Measurements from ENCODE around the gene RAB43.
"Not testable (repeated sequence)": the region's sequence is repeated elsewhere in the genome, so short reads cannot be mapped to it uniquely, and the experiment has no call there.

Gene RAB43

GRCh38 chr3:129105862-129106261 is 15.7 kb downstream of the RAB43 start:
- CTCF ChIA-PET = no interaction called here
- TF ChIP-seq NFRKB (IDR thresholded peaks at IDR 0.05) = no peak
- no peak for TF ChIP-seq FOXA1 (IDR thresholded peaks at IDR 0.05)
- no peak for TF ChIP-seq SP1 (IDR thresholded peaks at IDR 0.05)
- POLR2A ChIA-PET = interaction anchor here (1.0 kb wide), 1 partner anchor 14 kb away, joined by 3 read pairs; no protein-coding TSS in a partner anchor
- DNase-seq (ENCODE audit: extremely low spot score) = no peak

- POLR2A ChIA-PET = no interaction called here
- CTCF ChIA-PET = no interaction called here
- TF ChIP-seq FOXM1 (IDR thresholded peaks at IDR 0.05; ENCODE audit: borderline replicate concordance) (no peak), L3MBTL2 (conservative IDR thresholded peaks at IDR 0.05) (no peak), PKNOX1 (IDR thresholded peaks at IDR 0.05) (no peak), ARNT (IDR thresholded peaks at IDR 0.05) (no peak), ZNF384 (IDR thresholded peaks at IDR 0.05) (no peak), SUZ12 (IDR thresholded peaks at IDR 0.05) (no peak), FOXA1 (IDR thresholded peaks at IDR 0.05) (no peak), SP1 (IDR thresholded peaks at IDR 0.05) (no peak), BHLHE40 (IDR thresholded peaks at IDR 0.05; ENCODE audit: borderline replicate concordance) (no peak), ELF4 (IDR thresholded peaks at IDR 0.05) (no peak)
- DNase-seq (ENCODE audit: extremely low spot score) = no peak
Observed at GRCh38 chr3:129104498-129105079, 17.0 kb downstream of the RAB43 start.

- no peak for DNase-seq (ENCODE audit: extremely low spot score)
- TF ChIP-seq FOXK2 (IDR thresholded peaks at IDR 0.05) (no peak), NFRKB (IDR thresholded peaks at IDR 0.05) (no peak), L3MBTL2 (conservative IDR thresholded peaks at IDR 0.05) (no peak), SUZ12 (IDR thresholded peaks at IDR 0.05) (no peak)
- ChIA-PET CTCF (no interaction called here), POLR2A (no interaction called here)
Observed at GRCh38 chr3:129104051-129104450, 17.6 kb downstream of the RAB43 start.

GRCh38 chr3:129103296-129103695 is 18.3 kb downstream of the RAB43 start:
- TF ChIP-seq SP1 (IDR thresholded peaks at IDR 0.05) (no peak), TARDBP (IDR thresholded peaks at IDR 0.05) (no peak), BHLHE40 (IDR thresholded peaks at IDR 0.05; ENCODE audit: borderline replicate concordance) (no peak), HDGF (IDR thresholded peaks at IDR 0.05; ENCODE audit: borderline replicate concordance) (no peak), LEF1 (IDR thresholded peaks at IDR 0.05; ENCODE audit: borderline replicate concordance) (no peak), FOXA1 (IDR thresholded peaks at IDR 0.05) (no peak), FOXM1 (IDR thresholded peaks at IDR 0.05; ENCODE audit: borderline replicate concordance) (no peak), FOXK2 (IDR thresholded peaks at IDR 0.05) (no peak), SUZ12 (IDR thresholded peaks at IDR 0.05) (no peak), PKNOX1 (IDR thresholded peaks at IDR 0.05) (no peak), CTBP1 (IDR thresholded peaks at IDR 0.05; ENCODE audit: borderline replicate concordance) (no peak)
- ChIA-PET POLR2A (no interaction called here), CTCF (no interaction called here)
- DNase-seq (ENCODE audit: extremely low spot score) = no peak

GRCh38 chr3:129101370-129102138 is 20.1 kb downstream of the RAB43 start:
- no peak for DNase-seq (ENCODE audit: extremely low spot score)
- ChIA-PET POLR2A (interaction anchor here (0.7 to 1.0 kb wide), 3 partner anchors 21 to 144 kb away, joined by 3 read pairs; no protein-coding TSS in a partner anchor), CTCF (no interaction called here)
- TF ChIP-seq ZNF384 (IDR thresholded peaks at IDR 0.05) = no peak

GRCh38 chr3:129100274-129100673 is 21.3 kb downstream of the RAB43 start:
- TF ChIP-seq FOXK2 (IDR thresholded peaks at IDR 0.05) = no peak
- no peak for TF ChIP-seq SUZ12 (IDR thresholded peaks at IDR 0.05)
- no peak for TF ChIP-seq LEF1 (IDR thresholded peaks at IDR 0.05; ENCODE audit: borderline replicate concordance)
- TF ChIP-seq L3MBTL2 (conservative IDR thresholded peaks at IDR 0.05) = no peak
- TF ChIP-seq ELF4 (IDR thresholded peaks at IDR 0.05) = no peak
- TF ChIP-seq FOXA1 (IDR thresholded peaks at IDR 0.05) = no peak
- no peak for TF ChIP-seq ZNF384 (IDR thresholded peaks at IDR 0.05)
- no peak for TF ChIP-seq PKNOX1 (IDR thresholded peaks at IDR 0.05)
- no peak for TF ChIP-seq SP1 (IDR thresholded peaks at IDR 0.05)
- no peak for TF ChIP-seq FOXM1 (IDR thresholded peaks at IDR 0.05; ENCODE audit: borderline replicate concordance)
- no peak for TF ChIP-seq ARNT (IDR thresholded peaks at IDR 0.05)
- TF ChIP-seq TARDBP (IDR thresholded peaks at IDR 0.05) = no peak
- TF ChIP-seq HDGF (IDR thresholded peaks at IDR 0.05; ENCODE audit: borderline replicate concordance) = no peak
- no peak for TF ChIP-seq CTBP1 (IDR thresholded peaks at IDR 0.05; ENCODE audit: borderline replicate concordance)
- TF ChIP-seq NFRKB (IDR thresholded peaks at IDR 0.05) = no peak
- TF ChIP-seq BHLHE40 (IDR thresholded peaks at IDR 0.05; ENCODE audit: borderline replicate concordance) = no peak
- ChIA-PET CTCF (no interaction called here), POLR2A (no interaction called here)
- DNase-seq (ENCODE audit: extremely low spot score) = no peak

- TF ChIP-seq NFRKB (IDR thresholded peaks at IDR 0.05) = no peak
- no peak for TF ChIP-seq ZNF384 (IDR thresholded peaks at IDR 0.05)
- TF ChIP-seq BHLHE40 (IDR thresholded peaks at IDR 0.05; ENCODE audit: borderline replicate concordance) = no peak
- TF ChIP-seq FOXM1 (IDR thresholded peaks at IDR 0.05; ENCODE audit: borderline replicate concordance) = no peak
- TF ChIP-seq ARNT (IDR thresholded peaks at IDR 0.05) = no peak
- TF ChIP-seq SUZ12 (IDR thresholded peaks at IDR 0.05) = no peak
- no peak for TF ChIP-seq ELF4 (IDR thresholded peaks at IDR 0.05)
- TF ChIP-seq TARDBP (IDR thresholded peaks at IDR 0.05) = no peak
- TF ChIP-seq PKNOX1 (IDR thresholded peaks at IDR 0.05) = no peak
- no peak for TF ChIP-seq FOXA1 (IDR thresholded peaks at IDR 0.05)
- no peak for TF ChIP-seq FOXK2 (IDR thresholded peaks at IDR 0.05)
- TF ChIP-seq L3MBTL2 (conservative IDR thresholded peaks at IDR 0.05) = no peak
- TF ChIP-seq SP1 (IDR thresholded peaks at IDR 0.05) = no peak
- TF ChIP-seq HDGF (IDR thresholded peaks at IDR 0.05; ENCODE audit: borderline replicate concordance) = no peak
- ChIA-PET CTCF (no interaction called here), POLR2A (no interaction called here)
- no peak for DNase-seq (ENCODE audit: extremely low spot score)
Observed at GRCh38 chr3:129095285-129095684, 26.3 kb downstream of the RAB43 start.

GRCh38 chr3:129088312-129088711 is 33.3 kb downstream of the RAB43 start:
- POLR2A ChIA-PET = not testable (repeated sequence)

GRCh38 chr3:129087904-129088303 is 33.7 kb downstream of the RAB43 start:
- POLR2A ChIA-PET; DNase-seq (ENCODE audit: extremely low spot score); CTCF ChIA-PET: not testable (repeated sequence)

More at GRCh38 chr3:129088312-129088711, 33.3 kb downstream of the RAB43 start:
- CTCF ChIA-PET; DNase-seq (ENCODE audit: extremely low spot score): not testable (repeated sequence)

Measured in HEK293T (cell line).